GM18867 (cell line): ENCODE results near the gene CEP85L.
A peak's percentile ranks its signal among the peaks of the same experiment; 100 is the strongest.

Source experiments
- ATAC-seq: cut with Tn5 transposase; IDR thresholded peaks from one replicate; pipeline ENCODE4 v1.9.1; 2021; ENCODE audit warnings: mild to moderate bottlenecking, moderate library complexity; ENCODE audit not compliant: unreplicated experiment

The CEP85L gene

DNA sequence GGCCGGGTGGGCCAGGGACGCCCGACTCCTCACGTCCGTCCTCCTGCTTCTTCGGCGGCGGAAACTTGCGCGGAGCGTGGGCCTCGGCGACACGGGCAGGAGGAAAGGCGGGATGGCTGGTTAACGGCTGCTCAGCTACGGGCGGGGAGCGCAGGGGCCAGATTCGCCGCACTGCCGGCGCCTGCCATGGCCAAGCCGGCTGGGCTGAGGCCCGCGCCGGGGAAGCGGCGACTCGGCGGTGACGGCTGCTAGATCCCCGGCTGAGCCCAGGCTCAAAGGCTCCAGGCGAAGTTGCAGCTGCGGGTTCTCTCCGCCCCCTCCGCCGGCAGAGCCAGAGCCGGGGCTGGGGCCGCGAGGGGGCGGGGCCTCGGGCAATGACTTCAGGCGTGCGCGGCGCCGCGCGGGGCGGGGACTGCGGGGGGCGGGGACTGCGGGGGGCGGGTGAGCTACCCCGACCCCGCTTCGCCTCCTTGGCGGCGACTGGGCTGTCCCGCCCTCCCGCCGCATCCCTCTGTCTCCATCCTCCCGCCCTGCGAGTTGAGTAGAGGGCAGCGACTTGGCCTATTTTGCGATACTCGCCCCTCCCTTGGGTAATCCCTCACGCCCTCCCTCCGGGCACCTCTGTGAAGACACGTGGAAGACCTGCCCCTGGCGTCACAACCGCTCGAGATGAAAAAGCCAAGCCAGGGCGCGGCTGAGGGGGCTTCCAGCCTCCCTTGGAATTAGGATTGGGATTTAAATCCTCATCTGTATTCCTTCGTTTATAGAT lies at the start of gene CEP85L:
TSS of gene CEP85L (minus strand) at position 310 of the 769 bp plus-strand sequence. CDS start 322 bp downstream, outside the sequence.
- ATAC-seq: peak; percentile 89

DNA sequence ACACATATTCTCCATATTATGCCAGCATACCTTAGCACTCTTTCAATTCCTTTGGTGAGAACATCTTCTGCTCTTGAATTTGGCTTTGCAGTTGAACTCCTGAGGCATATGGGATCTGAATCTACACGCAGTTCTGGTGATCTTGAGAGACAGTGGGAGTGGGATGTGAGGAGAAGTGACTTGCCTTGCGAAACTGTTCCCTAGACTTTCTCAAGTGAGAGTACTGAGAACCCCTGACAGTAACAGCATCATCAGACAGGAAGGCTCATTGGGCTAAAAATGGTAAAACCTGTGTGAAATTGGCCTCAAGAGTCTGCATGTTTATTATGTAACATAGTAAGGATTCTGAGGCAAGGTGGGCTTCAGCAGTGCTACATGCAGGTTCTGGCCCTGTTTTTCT lies 49.1 kb upstream of the CEP85L start:
- no peak for ATAC-seq

DNA sequence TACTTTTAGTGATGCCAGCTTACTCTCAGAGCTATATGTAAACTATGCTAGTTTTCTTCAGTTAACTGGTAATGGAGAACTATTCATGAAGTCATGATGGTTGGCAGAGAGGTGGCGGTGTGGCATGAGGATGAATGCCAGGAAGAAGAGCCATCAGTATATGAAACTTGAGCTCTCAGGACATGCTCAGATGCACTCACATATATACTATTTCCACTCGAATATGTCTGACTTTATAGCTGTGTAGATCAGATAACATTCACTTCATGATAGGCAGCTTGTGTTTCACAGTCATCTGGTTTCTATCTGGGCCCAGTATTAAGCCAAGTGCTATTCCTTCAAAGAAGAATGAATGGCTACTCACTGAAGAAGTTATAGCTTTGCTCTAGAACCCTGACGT lies 46.2 kb upstream of the CEP85L start:
- ATAC-seq: no peak

DNA sequence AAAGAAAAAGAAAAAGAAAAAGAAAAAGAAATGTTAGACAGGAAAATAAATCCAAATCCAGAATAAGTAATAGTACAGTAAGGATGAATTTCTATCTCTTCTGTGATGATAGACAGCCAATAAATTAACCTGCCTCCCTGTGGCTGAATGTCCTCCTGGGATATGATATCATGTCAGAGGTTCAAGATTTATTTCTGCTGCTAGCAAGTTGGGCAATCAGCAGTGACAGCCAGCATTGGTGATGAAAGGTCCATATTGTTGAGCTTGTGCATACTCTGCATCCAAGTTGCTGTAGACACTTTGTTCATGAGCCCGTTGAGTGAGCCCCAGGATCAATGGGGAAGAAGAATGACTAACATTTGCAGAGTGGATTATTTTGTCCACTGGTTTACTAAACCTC lies 44.9 kb upstream of the CEP85L start:
- no peak for ATAC-seq

DNA sequence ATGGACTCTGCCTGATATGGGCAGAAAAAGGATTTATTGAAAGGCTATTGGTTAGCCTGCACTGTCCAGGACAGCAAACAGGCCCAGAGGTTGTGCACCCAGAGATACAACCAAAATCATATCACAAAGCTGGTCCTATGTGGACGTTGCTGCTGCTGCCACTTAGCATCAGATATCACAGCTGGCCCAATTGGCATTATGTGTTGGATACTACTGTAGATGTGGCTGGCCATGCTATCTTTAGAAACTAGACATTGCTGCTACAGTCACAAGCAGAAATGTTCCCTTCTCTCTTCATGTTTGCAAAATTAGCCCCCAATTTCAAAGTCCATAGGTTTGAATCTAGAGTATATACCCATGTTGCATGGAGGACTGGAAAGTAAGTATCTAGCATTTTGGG lies 42.2 kb upstream of the CEP85L start:
- no peak for ATAC-seq

DNA sequence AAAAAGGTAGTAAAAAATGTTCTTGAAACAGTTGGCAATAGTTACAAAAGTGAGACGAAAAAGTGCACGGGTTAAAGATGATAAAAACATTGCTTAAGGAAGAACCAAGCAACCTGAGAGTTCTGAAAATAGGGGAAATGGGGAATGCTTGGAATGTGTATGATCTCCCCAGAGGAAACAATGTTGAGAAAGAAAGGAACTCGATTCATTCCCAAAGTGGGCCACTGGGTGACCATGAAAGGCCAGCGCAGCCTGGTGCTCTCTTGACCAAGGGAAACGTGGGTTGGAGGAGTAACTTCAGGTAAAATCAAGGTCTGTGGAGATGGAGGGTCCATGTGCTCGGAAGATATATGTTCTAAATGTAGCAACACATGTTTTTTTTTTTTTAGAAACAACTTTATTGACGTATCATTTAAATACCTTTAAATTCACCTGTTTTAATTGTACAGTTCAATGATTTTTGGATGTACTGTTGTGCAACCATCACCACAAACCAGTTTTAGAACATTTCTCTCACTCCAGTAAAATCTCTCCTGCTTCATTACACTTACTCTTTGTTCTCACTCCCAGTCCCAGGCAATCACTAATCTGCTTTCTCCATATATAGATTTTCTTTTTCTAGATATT lies 34.5 kb upstream of the CEP85L start:
- no peak for ATAC-seq

DNA sequence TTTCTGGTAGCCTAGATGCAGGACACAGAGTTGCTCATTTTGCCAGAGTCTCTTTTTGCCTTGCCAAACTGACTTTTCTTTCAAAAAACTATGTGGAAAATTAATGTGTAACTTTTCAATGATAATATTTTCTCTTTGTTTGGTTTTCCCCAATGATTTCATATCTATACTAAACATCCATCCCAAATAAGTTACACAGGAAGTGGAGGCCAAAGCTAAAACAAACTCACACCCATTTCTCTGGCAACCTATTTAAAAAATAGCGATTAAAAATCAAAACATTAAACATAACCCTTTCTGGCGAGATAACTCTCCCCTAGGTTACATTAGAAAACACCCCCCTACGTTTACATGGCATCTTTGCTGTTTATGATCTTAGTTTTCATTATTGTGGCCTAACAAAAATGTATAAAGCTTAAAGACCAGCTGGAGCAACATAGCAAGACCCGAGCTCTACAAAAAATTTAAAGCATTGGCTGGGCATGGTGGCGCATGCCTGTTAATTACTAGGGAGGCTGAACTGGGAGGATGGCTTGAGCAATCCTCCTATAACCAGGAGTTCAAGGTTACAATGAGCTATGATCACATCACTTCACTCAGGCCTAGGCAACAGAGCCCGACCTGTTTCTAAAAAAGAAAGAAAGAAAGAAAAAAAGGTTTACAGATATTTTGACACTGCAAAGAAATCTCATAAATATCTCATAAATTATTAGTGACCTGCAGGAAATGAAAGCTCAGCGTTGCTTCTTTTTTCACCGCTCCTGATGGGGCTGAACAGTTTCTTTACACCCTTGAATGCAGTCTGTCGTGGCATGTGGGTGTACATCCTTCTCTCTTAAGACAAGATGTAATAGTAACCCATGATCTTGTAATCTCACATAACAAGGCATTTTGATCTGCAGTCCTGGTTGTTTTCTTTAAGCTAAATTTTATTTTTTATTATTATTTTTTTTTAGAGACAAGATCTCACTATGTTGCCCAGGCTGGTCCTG lies 32.8 kb upstream of the CEP85L start:
- no peak for ATAC-seq

DNA sequence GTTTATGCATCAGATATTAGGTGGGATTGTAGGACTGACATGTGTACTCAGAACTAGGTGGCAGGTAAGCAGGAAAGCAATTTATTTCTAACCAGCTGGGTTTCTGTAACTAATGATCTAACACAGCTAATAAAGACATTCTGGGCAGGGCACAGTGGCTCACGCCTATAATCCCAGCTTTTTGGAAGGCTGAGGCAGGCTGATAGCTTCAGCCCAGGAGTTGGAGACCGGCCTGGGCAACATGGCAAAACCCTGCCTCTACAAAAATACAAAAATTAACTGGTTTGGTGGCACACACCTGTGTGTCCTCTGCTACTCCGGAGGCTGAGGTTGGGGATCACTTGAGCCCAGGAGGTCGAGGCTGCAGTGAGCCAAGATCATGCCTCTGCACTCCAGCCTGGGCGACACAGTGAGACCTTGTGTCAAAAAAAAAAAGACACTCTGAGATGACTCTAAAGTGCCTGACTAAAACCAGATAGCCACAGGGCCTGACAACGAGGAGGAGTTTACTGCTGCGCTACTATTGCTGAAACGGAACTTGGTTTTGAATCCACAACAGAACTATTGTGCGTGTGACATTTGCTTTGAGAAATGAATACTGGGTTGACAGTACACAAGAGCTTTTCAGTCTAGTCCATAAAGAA lies 29.2 kb upstream of the CEP85L start:
- ATAC-seq: no peak

DNA sequence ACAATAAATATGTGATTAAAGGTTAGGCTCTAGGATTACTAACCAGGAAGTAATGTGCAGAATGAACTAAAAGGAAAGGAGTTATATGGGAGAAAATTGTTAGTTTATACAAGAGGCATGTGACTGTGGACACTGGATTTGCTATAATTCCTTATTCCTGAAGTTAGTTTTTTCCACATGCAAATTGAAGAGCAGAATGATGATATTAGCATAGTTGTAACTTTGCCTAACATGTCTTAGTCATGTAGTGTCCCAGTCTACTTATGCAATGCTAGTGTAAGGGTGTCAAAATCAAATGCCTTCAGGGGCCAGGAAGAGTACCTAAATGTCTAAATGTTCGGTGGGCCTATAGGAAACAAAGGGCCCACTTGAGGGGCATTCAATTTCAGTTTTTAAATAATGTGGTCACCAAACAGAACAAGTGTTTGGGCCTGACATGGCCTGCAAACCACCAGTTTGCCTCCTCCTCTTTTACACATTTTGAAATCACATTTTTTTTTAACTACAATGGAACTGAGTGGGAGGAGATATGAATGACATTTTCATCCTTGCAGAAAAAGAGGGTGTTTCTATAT lies 28.0 kb upstream of the CEP85L start:
- ATAC-seq: no peak

DNA sequence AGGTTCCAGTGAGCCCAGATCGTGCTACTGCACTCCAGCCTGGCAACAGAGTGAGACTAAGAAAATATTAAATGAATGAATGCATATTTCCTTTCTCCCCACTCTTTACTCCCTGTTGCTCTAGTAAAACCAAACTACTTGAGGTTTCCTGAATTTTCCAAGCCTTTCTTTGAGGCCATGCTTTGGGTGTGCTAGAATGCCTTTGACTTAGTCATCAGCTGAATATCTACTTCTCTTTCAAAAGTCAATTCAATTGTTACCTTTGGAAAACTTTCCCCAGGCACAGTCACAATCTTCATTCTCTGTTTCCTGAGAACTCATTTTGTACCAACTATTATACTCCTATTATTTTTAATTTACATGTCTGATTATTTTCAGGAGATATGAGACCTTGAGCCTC lies 27.5 kb upstream of the CEP85L start:
- no peak for ATAC-seq

DNA sequence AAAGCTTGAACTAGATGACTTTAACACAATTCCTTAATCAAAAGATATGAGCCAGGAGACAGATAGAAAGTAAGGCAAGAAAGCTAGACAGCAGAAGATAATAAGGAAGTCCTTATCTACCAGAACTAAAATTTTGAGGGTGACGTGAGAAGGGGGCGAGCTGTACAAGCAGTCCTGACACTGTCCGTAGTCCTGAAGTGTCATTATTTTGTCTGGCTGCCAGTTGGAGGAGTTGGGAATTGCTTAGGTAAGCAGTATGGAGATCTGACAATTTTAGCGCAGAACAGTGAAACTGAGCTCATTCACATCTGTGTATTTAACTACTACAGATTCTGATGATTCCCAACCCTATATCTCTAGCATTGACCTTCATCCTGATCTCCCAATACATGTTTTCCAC lies 25.8 kb upstream of the CEP85L start:
- ATAC-seq: no peak

DNA sequence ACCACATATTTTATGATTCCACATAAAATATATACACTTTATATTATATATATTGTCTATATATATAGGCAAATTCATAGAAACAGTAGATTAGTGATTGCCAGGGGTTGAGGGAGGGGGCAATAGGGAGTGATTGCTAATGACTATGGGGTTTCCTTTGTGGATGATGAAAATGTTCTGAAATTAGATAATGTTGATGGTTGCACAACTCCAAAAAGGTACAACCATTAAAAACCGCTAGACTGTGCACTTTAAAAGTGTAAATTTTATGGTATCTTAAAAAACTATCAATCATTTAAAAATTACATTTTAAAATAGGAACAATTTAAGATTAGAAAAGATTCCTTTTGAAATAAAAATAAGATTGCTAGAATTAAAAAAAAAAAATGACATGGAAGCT lies 23.8 kb upstream of the CEP85L start:
- ATAC-seq: no peak

DNA sequence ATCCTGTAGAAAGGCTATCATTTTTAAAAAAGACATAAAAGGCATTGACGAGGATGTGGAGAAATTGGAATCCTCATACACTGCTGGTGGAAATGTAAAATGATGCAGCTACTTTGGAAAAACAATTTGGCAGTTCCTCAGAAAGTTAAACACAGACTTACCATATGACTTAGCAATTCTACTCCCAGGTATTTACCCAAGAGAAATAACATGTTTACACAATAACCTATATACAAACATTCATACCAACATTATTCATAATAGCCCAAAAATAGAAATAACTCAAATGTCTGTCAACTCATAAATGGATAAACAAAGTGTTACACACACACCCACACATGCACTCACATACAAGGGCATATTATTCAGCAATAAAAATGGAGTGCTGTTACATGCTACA lies 23.4 kb upstream of the CEP85L start:
- no peak for ATAC-seq

DNA sequence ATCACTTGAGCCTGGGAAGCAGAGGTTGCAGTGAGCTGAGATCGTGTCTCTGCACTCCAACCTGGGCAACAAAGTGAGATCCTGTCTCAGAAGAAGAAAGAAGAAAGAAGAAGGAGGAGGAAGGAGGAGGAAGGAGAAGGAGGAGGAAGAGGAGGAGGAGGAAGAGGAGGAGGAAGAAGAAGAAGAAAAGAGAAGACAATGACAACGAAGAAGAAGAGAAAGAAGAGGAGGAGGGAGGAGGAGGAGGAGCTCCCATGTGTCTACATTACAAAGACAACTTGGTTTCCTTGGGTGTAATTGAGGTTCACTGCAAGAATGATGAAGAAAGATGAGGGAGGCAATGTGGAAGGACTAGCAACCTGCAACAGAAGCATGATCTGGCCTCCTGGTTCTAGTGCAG lies 21.3 kb upstream of the CEP85L start:
- ATAC-seq: no peak

DNA sequence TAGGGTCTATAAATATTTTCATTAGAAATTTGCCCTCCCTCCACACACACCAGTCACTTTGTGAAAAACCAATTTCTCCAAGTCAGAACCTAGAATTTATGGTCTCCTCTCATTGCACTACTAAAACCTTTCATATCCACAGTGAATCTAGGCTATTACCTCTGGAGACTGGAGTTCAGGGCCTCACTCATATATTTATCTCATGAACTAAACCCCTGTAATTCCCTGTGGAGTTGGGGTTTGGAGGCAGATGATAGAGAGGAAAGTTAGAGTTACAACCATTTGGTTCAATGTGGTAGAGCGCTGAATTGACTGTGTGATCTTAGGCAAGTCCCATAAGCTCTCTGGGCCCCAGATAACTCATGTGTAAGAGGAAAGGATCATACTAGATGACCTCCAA lies 18.2 kb upstream of the CEP85L start:
- ATAC-seq: no peak

DNA sequence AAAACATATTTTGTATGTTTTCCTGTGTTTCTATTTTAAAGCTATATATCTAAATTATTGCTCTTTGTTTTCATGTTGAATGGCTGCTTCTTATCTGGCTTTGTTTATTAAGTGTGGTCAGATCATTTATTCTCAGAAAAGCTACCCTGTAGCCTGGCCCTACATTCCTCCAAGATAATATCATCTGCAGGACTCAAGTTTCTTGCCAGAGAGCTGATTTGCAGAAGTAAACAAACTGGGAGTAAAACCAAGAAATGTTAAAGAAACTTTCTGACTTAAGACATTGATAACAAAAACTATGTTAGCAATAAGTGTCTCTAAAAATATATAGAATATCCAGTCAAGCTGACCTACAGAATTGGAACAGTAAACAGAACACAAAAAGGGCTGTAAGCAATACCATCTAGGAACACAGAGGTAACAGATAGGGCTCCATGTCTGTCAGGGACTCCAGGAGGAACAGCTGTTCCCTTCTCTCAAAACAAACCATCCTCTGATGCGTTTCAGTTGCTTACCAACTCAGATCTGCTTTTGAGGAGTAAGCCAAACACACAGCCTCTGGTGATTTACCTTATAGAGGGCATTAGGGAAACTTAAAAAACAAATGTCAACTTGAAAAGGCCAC lies 17.5 kb upstream of the CEP85L start:
- no peak for ATAC-seq

DNA sequence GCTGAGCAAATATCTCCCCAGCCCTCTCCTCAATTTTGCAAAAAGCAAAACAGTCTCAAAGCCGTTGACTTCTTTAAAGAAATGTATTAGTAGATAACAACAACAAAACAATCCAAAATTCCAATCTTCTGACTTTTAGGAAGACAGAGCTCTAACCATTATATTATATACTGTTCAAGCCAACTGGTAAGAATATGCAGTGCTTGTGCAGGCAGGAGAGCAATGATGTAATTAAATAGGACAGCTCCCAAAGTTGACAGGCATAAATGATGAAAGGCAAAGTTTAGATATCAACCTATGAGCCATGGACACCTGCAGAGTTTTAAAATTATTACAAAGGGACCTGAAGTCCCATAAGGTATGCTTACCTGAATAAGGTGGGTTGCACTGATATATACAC lies 16.6 kb upstream of the CEP85L start:
- no peak for ATAC-seq

DNA sequence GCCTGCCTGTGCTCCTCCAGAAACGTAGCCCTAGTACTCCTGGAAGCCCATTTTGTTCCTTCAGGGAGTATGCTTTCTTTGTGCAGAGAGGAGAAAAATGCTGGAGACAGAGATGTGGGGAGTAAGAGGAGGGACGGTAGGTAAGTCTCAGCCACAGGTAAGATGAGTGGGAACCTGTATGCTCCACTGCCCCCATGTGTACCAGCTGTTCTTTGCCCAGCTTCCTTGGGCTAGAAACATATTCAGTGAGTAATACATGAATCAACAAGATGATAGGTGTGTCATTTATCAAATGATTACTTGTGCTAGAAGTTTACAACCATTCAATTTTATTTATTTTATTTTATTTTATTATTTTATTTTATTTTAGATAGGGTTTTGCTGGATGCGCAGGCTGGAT lies 13.6 kb upstream of the CEP85L start:
- ATAC-seq: peak; percentile 34

DNA sequence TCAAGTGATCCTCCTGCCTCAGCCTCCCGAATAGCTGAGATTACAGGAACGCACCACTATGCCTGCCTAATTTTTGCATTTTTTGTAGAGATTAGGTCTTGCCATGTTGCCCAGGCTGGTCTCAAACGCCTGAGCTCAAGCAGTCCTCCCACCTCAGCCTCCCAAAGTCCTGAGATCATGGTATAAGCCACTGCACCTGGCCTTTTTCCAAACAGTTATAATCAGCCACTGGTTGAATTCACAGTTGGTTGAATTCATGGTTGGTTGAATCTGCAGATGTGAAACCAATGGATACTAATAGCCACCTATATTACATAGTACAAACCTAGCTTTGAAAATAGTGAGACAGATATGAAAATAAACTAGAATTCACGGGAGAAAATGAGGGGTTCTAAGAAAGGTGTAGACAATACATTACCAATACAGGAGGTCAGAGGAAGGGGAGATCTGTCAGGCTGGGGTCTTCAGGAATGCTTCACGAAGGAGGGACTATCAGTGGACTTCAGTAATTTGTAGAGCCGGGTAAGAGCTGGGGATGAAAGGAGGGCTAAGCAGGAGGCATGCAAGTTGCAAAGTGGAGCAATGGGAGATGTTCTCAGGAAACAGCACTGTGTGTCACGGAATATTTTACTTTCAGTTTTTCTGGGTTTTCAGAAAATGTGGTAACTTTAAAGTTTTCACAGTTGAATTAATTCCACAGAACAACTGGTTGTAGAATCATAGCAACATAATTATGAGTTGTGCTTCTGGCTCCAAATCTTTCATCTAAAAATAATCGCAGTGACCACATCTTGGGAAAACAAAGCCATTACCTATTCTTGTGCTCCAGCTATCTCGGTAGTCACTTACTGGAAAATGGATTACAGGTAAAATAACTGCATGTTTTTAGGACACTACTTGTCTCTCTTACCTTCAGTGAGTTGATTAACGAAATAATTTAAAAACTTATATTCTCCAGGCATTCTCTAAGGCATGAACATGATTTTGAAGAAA lies 12.9 kb upstream of the CEP85L start:
- peak; percentile 52 for ATAC-seq
